Hematopoietic multipotent progenitor cell treated with erythropoietin and hydrocortisone succinate and interleukin-3 and kit ligand, for 4 days (in vitro differentiated cells): ENCODE results near the gene AKAP13.
"Not testable (repeated sequence)": the region's sequence is repeated elsewhere in the genome, so short reads cannot be mapped to it uniquely, and the experiment has no call there.

ENCODE experiments used
- DNase-seq: peaks from one replicate; pipeline ENCODE4 v3.0.0-alpha.2; 2015

Gene AKAP13

DNA sequence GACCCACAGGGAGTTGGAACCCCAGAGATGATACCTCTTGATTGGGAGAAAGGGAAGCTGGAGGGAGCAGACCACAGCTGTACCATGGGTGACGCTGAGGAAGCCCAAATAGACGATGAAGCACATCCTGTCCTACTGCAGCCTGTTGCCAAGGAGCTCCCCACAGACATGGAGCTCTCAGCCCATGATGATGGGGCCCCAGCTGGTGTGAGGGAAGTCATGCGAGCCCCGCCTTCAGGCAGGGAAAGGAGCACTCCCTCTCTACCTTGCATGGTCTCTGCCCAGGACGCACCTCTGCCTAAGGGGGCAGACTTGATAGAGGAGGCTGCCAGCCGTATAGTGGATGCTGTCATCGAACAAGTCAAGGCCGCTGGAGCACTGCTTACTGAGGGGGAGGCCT lies 201.1 kb downstream of the AKAP13 start:
- DNase-seq: peak; percentile 69

DNA sequence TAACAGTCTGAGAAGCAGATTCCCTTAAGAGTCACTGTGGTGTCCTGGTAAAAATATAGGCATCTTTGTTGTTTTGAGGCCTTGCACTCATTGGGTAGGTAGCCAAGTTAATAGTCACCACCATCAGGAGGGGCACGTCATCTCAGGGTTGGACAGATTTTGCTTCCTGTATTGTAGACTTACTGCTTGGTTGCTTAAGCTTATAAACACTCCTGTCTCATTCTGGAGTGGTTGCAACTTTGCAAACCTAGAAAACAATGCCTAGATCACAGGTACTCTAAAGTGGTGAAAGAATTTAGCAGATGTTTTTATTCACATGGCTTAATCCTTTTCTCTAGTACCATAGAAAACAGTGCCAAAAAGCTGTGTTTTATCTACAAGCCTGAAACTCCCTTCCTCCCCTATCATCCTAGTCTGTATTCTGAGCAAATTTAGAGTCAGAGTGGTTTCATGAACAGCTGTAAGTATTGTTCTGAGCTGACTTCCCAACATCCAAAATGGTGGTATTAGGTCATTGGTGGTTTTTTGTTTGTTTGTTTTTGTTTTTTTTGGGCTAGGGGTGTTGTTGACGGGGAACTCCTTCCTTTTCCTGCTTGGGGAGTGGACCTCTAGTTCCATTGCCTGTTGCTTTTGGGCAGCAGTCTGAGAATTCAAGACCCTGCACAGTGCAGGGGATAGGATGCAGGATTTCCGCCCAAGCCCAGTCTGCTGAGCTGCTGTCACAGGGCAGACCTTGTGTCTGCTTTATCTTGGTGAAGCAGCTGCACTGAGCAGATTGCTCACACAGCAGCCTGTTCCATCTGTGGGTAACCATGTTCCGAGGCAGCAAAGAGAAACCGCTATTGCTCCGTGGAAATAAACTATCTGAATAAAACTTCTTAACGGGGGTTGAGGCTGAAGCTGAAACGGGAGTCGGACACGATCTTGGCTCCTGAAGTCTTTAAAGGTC lies 202.0 kb downstream of the AKAP13 start:
- peak; percentile 98 for DNase-seq

DNA sequence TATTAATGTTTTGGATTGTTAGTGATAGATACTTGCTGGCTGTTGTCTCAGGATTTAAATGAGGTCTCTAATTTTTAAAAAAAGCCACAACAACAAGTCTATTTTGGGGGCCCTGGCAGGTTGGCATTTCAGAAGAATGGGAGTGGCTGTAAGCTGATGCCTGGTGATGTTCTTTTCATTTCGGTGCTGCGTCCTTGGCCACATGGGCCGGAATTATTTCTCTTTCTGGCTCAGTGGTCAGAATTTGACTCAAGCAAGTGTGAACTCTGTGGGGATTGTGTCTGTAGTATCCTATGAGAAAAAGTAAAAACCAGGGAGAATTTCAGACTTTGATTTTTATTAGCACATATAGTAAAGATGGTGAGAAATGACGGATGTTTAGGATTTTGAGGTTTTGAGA lies 203.0 kb downstream of the AKAP13 start:
- DNase-seq: peak; percentile 42

DNA sequence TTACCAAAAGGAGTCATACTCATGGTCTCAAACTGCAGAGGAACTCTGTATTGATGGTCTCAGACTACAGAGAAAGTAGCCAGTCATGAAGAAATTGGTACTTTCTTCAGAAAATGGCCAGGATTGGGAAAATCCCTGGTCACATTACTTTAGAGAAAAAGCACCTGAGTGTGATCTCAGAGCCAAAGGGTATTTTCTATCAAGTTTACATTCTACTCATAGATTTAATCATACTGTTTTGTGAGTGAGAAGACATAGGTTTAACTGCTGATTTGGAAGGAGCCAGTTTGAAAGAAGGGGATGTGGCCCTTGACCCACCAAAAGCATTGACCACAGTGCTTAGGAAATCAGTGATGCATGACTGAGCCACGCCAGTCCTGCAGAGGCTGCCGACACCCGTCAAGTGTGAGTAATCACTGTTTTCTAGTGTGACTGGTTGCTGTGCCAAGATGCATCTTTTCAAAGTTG lies 203.6 kb downstream of the AKAP13 start:
- DNase-seq: peak; percentile 55

DNA sequence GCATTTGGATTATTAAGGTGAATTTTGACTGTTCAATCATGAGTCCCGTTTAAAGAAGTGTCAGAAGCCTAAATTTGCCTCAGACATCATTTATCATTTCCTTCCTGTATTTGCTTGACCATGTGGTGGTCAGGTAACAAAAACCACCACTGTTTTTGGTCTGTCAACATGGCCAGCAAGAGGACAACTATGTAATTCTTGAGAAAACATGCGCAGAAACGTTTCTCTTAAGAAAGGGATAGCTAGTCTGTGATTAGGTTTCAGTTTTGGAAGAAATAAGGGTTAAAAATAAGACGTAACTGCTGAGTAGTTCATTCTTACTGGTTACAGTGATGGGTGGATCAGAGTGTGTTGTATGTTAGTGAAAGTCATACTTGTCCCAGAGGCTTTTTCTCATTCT lies 204.5 kb downstream of the AKAP13 start:
- DNase-seq: no peak

DNA sequence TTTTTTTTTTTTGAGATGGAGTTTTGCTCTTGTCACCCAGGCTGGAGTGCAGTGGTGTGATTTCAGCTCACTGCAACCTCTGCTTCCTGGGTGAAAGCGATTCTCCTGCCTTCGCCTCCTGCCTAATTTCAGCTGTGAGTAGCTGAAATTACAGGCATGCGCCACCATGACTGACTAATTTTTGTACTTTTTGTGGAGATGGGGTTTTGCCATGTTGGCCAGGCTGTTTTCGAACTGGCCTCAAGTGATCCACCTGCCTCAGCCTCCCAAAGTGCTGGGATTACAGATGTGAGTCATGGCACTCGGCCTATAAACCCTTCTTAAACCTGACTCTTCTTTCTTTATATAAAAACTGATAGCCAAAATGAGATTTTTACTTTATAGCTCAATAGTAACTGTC lies 205.8 kb downstream of the AKAP13 start:
- not testable (repeated sequence) for DNase-seq

DNA sequence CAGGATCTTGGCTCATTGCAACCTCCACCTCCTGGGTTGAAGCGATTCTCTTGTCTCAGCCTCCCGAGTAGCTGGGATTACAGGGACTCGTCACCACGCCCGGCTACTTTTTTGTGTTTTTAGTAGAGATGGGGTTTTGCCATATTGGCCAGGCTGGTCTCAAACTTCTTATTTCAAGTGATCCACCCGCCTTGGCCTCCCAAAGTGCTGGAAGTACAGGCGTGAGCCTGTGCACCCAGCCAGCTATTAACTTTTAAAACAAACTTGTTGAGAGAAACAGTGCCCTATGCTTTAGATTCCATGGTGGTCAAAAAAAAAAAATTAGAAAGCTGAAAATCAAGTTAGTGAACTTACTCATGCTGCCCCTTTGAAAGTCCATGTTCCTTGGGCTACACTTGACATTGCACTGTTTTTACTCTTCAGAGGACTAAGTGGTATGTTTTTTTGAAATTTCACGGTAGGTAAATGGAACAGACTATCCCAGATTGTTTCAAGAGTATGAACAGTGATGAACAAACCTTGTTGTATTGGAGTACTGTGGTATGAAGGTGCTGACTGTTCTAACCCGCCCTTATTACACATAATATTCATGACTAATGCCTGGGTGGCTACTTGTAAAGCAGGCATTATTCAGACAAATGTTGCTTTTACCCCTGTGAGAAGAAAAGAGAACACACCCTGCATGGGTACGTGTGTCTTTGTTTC lies 207.5 kb downstream of the AKAP13 start:
- DNase-seq: no peak

DNA sequence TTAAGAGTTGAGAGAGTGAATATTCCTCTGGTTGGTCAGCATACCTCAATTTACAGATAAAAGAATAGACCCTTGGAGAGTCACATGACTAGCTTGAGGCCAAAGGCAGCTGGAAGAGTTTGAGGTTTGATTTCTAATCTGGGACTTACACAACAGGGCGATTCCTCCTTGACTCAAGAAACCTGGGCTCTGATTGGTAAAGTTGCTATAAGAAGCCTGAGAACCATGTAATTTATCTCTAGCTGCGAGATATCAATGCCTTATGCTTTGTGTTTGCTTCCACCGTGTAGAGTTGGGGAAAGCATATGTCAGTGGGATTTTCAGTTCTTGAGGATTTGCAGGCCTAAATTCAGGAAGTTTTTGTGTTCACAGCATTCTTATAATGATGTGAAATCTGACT lies 208.3 kb downstream of the AKAP13 start:
- DNase-seq: peak; percentile 75

DNA sequence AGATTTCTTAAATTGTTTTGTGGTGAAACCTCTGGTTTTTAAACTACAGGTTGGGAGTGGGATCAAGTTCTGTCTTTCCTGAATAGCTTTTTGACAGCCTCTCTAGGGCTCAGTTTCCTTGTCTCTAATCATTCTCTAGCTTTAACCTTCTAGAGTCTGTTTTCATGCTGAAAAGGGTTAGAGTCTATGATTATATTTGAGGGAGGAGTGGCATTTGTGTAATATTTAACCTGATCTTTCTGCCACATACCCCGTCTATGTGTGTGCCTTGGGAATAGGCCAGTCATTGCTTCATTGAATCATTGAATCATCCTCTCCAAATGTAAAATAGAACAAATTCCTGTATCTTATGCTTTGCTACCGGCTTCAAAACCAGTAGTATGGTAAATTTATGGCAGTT lies 209.4 kb downstream of the AKAP13 start:
- no peak for DNase-seq

DNA sequence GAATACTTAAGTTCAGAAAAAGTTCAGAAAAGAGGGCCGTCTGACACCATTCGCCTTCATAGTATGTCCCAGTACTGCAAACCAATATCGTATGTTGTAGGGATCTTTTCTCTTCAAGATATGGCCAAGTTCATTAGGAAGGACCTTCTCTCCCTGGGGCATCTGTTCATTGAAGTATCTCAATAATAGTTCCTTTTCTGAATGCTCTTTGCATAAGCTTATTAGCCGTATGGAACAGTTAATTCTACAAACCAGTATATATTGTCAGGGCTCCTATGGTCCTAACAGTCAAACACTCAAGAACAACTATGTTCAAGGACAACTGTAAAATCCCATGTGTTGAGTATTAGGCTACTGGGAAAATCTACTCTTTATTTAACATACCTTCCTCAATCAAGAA lies 211.2 kb downstream of the AKAP13 start:
- no peak for DNase-seq

DNA sequence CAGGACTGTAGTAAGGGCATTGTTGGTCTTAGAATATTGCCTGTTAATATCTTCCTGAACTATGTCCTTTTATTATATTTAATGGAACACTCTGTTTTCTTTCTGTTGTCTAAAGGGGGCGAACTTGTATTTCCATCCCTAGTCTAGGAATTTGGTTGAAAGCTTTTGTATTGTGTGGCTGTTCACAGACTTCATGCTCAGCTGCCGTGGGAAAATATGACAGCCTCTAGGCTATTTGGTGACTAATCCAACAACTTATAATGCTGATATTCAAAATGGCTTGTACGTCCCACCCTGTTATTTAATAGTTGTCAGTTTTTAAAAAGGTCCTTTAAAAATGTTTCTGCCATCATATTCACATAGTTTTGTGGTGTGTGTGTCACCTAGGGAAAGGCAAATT lies 211.7 kb downstream of the AKAP13 start:
- peak; percentile 50 for DNase-seq

DNA sequence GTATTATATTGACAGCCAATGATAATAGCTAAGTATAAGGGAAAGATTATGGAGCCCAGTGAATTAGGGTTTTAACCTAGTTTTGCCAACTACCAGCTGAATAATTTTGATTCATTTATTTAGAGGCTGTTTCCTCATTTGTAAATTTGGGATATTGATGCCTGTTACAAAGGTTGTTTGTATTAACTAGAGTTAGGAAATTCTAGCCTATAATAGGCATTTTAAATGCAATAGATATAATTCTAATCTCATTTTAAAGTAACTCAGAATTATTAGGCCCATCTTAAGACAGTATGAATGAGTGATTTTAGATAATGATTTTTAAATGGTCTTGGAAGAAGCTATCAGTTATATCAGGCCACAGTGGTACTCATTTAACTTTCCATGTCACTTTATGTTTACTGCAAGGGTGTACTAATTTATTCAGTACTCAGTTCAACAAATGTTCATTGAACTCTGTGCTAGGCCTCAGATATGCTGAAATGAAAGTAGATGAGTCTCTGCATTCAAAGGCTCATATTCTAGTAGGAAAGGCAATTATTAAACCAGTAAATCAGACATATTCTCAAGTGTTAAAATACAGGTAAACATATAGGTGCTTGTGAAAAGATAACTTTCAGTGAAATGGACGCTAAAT lies 213.5 kb downstream of the AKAP13 start:
- DNase-seq: no peak

DNA sequence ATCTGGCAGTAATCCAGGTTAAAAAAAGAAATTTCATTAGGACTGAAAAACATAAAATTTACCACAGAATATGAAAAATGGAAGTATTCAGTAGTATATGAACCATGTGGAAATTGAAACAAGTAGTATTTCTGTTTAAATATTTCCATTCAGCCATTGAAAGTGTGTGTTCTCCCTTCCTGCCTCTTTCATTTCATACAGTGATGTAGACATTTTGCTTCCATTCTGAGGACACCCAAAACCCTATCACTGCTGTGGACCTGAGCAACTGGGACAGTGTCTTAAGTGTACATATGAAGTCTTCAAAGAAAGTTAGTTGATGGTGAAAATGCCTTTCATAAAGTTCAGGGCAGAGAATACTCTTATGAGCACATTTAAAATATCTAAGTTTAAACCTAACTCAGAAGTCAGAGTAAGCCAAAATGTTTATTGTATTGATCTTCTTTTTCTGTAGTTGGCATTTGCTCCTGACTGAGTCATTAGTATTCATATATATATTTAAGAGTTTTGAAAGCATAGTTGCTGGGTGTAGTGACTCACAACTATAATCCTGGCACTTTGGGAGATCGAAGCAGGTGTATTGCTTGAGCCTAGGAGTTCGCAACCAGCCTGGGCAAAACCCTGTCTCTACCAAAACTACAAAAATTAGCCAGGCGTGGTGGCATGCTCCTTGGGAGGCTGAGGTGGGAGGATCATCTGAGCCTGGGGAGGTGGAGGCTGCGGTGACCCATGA lies 215.6 kb downstream of the AKAP13 start:
- DNase-seq: no peak

DNA sequence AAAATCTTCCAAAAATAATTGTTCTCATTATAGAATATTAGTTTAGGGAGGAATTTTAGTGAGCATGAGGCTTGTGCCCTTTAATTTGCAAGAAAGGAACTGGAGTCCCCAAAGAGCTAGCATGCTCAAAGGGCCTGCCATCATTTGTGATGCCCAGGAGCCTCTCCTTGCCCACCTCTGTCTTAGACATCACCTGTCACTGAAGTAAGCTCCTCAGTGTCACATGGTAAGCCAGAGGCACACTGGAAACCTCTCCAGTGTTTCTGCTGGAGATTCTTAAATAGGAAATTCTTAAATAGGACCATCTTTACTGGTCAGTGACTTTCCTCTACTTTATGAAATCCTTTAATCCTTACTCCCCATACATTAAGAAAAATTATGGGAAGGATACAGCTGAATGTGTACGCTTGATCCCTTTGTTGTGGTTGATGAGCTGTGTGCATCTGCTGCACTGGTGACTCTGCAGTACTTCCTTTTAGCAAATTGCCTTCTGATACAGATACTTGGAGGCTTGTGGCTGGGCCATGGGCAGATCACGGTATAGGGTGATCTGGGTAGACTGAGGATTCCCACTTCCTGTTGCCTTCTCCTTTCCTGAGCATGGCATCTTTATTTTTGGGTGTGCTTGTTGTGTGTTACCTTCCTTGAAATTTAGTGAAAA lies 216.9 kb downstream of the AKAP13 start:
- DNase-seq: no peak

DNA sequence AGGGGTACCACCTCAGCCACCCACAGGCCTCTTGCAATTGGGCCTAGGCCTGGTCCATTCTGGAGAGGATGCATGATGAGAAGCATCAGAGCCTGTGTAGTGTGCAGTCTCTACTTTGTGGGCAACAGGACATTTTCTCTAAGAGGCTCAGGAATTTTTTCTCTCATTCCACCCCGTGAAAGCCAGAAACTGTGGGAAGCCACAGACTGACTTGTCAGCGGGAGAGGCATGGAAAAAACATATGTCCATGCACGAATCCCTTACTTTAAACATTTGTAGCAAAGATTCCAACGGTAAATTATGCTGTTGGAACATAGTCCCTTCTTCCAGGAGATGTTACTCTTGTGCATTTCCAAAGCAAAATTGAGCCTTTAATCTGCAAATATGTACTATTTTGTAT lies 217.8 kb downstream of the AKAP13 start:
- DNase-seq: no peak

DNA sequence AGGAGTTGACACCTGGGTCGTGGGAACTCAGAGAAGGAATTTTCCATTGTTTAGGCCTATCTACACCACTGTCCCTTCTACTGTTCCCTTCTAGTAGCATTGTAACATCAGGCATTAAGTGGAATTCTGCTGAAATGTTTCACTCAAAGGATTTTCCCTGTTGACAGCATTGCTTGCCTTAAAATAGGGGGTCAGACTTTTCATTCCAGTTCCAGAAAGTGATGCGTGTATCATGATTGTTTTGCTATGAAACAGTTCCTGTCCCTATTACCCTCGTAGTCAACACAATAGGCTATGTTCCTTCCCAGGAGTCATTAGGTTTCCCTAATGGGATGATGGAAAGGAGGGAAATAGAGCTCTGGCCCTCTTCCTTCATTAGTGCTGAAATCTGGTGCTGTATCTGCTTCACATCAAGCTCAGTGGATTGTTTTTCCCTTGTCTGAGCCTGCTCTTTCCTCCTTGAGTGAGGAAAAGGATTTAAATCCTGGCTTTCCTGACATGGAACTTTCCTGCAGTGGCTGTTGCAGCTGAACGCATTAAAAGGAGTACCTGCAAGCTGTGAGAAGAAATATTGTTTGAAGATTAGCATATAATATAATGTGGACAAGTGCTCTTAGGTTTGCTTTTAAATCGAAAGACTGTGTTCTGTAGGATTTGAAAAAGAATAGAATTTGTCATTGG lies 218.5 kb downstream of the AKAP13 start:
- DNase-seq: no peak

DNA sequence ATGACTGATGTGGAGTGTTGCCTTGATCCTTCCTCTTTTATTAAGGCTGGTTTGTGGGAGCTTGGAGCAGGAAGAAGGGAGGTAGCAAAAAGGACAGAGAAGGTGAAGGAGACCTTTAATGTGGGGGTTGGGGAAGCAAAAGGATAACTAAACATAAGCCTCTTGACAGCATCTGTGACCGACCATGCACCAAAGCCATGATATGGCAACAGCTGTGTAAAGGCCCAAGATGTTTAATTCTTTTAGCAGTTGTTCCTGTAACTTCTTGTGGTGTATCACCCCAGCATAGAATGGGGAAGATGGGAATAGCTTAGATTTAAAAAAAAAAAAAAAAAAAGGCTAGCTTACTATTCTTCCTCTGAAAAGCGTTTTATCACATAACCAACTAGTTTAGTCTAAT lies 219.6 kb downstream of the AKAP13 start:
- DNase-seq: no peak

DNA sequence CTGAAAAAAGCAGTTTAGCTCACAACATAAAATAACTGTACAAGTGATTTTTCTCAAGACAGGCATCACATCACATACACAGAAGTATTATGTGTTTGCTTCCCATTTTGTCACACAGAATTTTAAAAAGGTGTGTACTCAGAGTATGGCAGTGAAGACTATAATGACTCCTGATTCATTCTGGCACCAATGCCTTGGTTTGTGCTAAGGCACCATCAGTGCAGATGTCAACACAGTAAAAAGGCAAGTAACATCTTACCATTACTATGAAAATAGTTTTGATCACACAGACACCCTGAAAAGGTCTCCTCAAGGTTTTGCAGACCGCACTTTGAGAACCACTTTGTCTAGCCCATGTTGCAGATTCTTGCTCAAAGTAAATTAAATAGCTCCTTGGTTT lies 222.8 kb downstream of the AKAP13 start:
- no peak for DNase-seq

DNA sequence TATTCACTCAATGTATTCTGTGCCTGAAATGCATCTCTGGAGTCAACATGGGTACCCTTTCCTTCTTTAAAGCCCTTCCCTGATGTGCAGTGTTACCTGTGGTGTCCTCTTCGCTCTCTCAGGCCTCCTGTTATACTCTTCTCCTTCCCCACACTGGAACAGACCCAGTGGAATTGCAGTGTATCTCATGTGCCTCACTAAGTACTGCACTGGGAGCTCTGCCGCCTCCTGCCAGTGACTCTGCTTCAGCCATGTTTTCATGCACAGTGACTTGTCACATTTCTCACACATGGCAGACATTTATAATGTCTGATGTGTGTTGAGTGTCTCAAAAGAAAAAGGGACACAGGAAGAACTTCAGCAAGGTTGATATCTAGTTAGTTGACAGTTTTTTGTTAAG lies 223.3 kb downstream of the AKAP13 start:
- DNase-seq: no peak

DNA sequence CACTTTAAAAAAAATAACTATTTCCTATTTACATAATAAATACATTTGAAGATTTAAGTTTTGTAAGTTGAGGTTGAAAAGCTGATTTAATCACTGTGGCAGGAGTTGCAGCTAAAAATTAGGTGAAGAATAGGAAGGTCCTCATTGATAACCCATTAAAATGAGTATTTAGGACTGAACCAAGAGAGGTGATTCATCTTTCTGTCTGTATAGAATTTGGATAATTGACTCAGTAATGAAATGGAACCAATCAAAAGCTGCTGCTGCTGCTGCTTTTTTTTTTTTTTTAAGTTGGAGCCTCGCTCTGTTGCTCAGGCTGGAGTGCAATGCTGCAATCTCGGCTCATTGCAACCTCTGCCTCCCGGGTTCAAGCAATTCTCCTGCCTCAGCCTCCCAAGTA lies 223.8 kb downstream of the AKAP13 start:
- no peak for DNase-seq

DNA sequence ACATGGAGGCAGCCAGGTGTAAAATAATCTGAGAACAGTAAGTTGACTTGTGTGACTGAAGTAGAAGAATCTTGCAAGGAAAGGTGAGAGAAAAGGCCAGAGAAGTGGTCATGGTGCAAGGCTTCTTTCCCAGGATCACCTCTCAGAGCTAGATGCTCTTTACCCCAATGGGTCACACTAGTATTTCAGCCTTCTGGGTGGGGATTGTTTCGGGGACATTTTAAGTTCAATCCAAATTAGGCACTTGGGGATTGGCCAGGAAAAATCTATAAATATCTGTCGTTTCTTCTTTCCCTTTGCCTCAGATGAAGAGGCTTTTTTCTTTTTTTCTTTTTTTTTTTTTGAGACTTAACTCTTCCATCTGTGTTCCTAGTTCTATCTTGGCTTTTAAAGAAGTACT lies 226.3 kb downstream of the AKAP13 start:
- DNase-seq: no peak
